HEK293 (cell line): ENCODE measurements around the gene OPTN.

Source experiments
- CTCF ChIA-PET: fragments of 350-600 bp; formaldehyde crosslinking; extraction: SDS; loops from one replicate; lab custom pipeline; 2021; ENCODE audit warnings: antibody characterized with exemption; lab: Yijun Ruan, JAX
- POLR2A ChIA-PET: fragments of 300-600 bp; formaldehyde crosslinking; extraction: SDS; loops from one replicate; lab custom pipeline; 2020; ENCODE audit warnings: antibody characterized with exemption, inconsistent platforms; lab: Yijun Ruan, JAX
- H3K27ac ChIP-seq: fragments of 200-500 bp; sonication (Bioruptor generic); 2 replicates; pipeline ENCODE4 v1.5.1; 2014; ENCODE audit warnings: low read depth, low read length, control low read depth, inconsistent platforms; ENCODE audit errors: extremely low read depth
- H3K36me3 ChIP-seq, 2 experiments: fragments of 200-500 bp in 1 of 2; sonication (Bioruptor generic) in 1 of 2; 1 replicate in 1 of 2; 2 replicates in 1 of 2; pipeline ENCODE4 v1.5.1; 2014 to 2017; ENCODE audit warnings: inconsistent platforms in 2 of 2, low read length in 2 of 2; ENCODE audit not compliant: control insufficient read depth in 2 of 2, insufficient read depth in 1 of 2
- H3K4me1 ChIP-seq: fragments of 200-500 bp; sonication (Bioruptor generic); 2 replicates; pipeline ENCODE4 v1.5.1; 2014; ENCODE audit warnings: mild to moderate bottlenecking, low read length, inconsistent platforms; ENCODE audit not compliant: control insufficient read depth, insufficient read depth
- H3K4me3 ChIP-seq: 2 replicates; pipeline ENCODE4 v1.5.1; 2011; ENCODE audit warnings: low read depth, mild to moderate bottlenecking, control low read depth, low read length, moderate library complexity
- H3K9me3 ChIP-seq: fragments of 200-500 bp; sonication (Bioruptor generic); 2 replicates; pipeline ENCODE4 v1.5.1; 2014; ENCODE audit warnings: low read depth, low read length, inconsistent platforms; ENCODE audit not compliant: control insufficient read depth, insufficient read depth
- BCL11B ChIP-seq: fragments of 450-650 bp; formaldehyde crosslinking; IDR thresholded peaks from 2 replicates; pipeline ENCODE4 v1.5.1; 2016; ENCODE audit warnings: low read depth, missing biosample characterization, missing genetic modification characterization
- GLI4 ChIP-seq: fragments of 450-650 bp; formaldehyde crosslinking; IDR thresholded peaks from 2 replicates; pipeline ENCODE4 v1.5.1; 2016; ENCODE audit warnings: missing biosample characterization, missing genetic modification characterization
- SCRT2 ChIP-seq: fragments of 450-650 bp; formaldehyde crosslinking; IDR thresholded peaks from 2 replicates; pipeline ENCODE4 v1.5.1; 2016; ENCODE audit warnings: missing biosample characterization, missing genetic modification characterization
- SETDB1 ChIP-seq: IDR thresholded peaks from one replicate; pipeline ENCODE4 v1.6.1; 2017; ENCODE audit warnings: mild to moderate bottlenecking, low read length, moderate library complexity, mixed read lengths; ENCODE audit not compliant: insufficient read length
- ZBTB20 ChIP-seq: fragments of 450-650 bp; formaldehyde crosslinking; IDR thresholded peaks from 2 replicates; pipeline ENCODE4 v1.5.1; 2016; ENCODE audit warnings: missing biosample characterization, missing genetic modification characterization
- ZNF132 ChIP-seq: fragments of 450-650 bp; formaldehyde crosslinking; IDR thresholded peaks from 2 replicates; pipeline ENCODE4 v1.5.1; 2017; ENCODE audit warnings: missing biosample characterization, missing genetic modification characterization, borderline replicate concordance
- ZNF175 ChIP-seq: fragments of 450-650 bp; formaldehyde crosslinking; IDR thresholded peaks from 2 replicates; pipeline ENCODE4 v1.5.1; 2016; ENCODE audit warnings: missing biosample characterization, missing genetic modification characterization
- ZNF350 ChIP-seq: fragments of 450-650 bp; formaldehyde crosslinking; IDR thresholded peaks from 2 replicates; pipeline ENCODE4 v1.5.0; 2017; ENCODE audit warnings: missing biosample characterization, mild to moderate bottlenecking, missing genetic modification characterization
- ZNF37A ChIP-seq: fragments of 450-650 bp; IDR thresholded peaks from 2 replicates; pipeline ENCODE4 v1.5.1; 2018; ENCODE audit warnings: missing biosample characterization, missing genetic modification characterization
- ZNF48 ChIP-seq: fragments of 450-650 bp; formaldehyde crosslinking; IDR thresholded peaks from 2 replicates; pipeline ENCODE4 v1.5.1; 2016; ENCODE audit warnings: missing biosample characterization, missing genetic modification characterization
- ZNF544 ChIP-seq: fragments of 450-650 bp; formaldehyde crosslinking; IDR thresholded peaks from 2 replicates; pipeline ENCODE4 v1.5.0; 2017; ENCODE audit warnings: missing biosample characterization, missing genetic modification characterization
- ZNF658 ChIP-seq: fragments of 450-650 bp; formaldehyde crosslinking; IDR thresholded peaks from 2 replicates; pipeline ENCODE4; 2016; ENCODE audit warnings: missing biosample characterization, missing genetic modification characterization
- ZNF677 ChIP-seq: fragments of 450-650 bp; IDR thresholded peaks from 2 replicates; pipeline ENCODE4 v1.5.0; 2018; ENCODE audit warnings: missing biosample characterization, mild to moderate bottlenecking, missing genetic modification characterization, moderate library complexity
- ZNF792 ChIP-seq: fragments of 450-650 bp; formaldehyde crosslinking; IDR thresholded peaks from 2 replicates; pipeline ENCODE4 v1.5.1; 2016; ENCODE audit warnings: missing biosample characterization, missing genetic modification characterization
- ZSCAN30 ChIP-seq: fragments of 450-650 bp; IDR thresholded peaks from 2 replicates; pipeline ENCODE4 v1.5.1; 2018; ENCODE audit warnings: missing biosample characterization, mild to moderate bottlenecking, missing genetic modification characterization, moderate library complexity
- TF ChIP-seq, protein P1 (sequence below): fragments of 450-650 bp; formaldehyde crosslinking; IDR thresholded peaks from 2 replicates; pipeline ENCODE4 v1.5.1; 2016; ENCODE audit warnings: missing biosample characterization, missing genetic modification characterization
- TF ChIP-seq, protein P2 (sequence below): fragments of 450-650 bp; formaldehyde crosslinking; IDR thresholded peaks from 2 replicates; pipeline ENCODE4 v1.5.1; 2016; ENCODE audit warnings: missing biosample characterization, missing genetic modification characterization
- TF ChIP-seq, protein P3 (sequence below): fragments of 450-650 bp; formaldehyde crosslinking; IDR thresholded peaks from 2 replicates; pipeline ENCODE4 v1.5.1; 2016; ENCODE audit warnings: missing biosample characterization, missing genetic modification characterization

OPTN gene

GRCh38 chr10:13068071-13068470 is 31.9 kb upstream of the OPTN start:
- ChIA-PET CTCF (interaction anchor here (0.6 kb wide), 2 partner anchors 167 to 803 kb away, joined by 3 read pairs; no protein-coding TSS in a partner anchor), POLR2A (no interaction called here)
- Histone ChIP-seq H3K36me3 (no peaks in the 10 kb centered on the region), H3K27ac (no peak overlapping the region), H3K4me1 (no peaks in the 10 kb centered on the region), H3K9me3 (no peaks in the 10 kb centered on the region), H3K4me3 (no peak overlapping the region)
- no peak for TF ChIP-seq ZNF677 (tag by site-specific recombination)
- no peak for TF ChIP-seq ZNF175 (tag by site-specific recombination)
- no peak for TF ChIP-seq ZNF132 (tag by site-specific recombination)
- no peak for TF ChIP-seq ZNF658 (tag by site-specific recombination)
- TF ChIP-seq ZSCAN30 (tag by site-specific recombination) = no peak
- TF ChIP-seq ZNF37A = no peak
- TF ChIP-seq, protein P1, sequence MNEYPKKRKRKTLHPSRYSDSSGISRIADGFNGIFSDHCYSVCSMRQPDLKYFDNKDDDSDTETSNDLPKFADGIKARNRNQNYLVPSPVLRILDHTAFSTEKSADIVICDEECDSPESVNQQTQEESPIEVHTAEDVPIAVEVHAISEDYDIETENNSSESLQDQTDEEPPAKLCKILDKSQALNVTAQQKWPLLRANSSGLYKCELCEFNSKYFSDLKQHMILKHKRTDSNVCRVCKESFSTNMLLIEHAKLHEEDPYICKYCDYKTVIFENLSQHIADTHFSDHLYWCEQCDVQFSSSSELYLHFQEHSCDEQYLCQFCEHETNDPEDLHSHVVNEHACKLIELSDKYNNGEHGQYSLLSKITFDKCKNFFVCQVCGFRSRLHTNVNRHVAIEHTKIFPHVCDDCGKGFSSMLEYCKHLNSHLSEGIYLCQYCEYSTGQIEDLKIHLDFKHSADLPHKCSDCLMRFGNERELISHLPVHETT (tag by site-specific recombination) = no peak
- TF ChIP-seq BCL11B (tag by site-specific recombination) = no peak
- no peak for TF ChIP-seq GLI4
- no peak for TF ChIP-seq ZNF48 (tag by site-specific recombination)
- TF ChIP-seq SCRT2 = no peak
- TF ChIP-seq ZNF350 (tag by site-specific recombination) = no peak
- no peak for TF ChIP-seq ZBTB20 (tag by site-specific recombination)
- no peak for TF ChIP-seq SETDB1

DNA sequence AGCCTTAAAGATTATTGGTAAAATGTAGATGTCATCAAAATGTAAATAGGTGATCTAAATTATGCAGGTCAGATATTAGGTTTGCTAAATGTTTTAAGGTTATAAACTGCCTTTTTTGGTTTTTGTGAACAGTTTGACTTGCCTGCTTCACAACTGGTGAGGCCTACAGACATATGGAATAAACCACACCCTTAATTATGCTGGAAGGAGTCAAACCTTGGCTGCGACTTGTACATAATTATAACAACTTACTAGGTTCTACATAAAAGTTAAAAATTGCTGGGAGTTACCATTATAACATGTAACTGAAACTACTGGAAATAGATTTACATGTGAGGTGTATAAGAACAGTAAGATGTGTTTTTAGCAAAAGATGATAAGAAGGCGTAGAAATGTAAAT is 31.5 kb upstream of the OPTN start:
- TF ChIP-seq, protein P2, sequence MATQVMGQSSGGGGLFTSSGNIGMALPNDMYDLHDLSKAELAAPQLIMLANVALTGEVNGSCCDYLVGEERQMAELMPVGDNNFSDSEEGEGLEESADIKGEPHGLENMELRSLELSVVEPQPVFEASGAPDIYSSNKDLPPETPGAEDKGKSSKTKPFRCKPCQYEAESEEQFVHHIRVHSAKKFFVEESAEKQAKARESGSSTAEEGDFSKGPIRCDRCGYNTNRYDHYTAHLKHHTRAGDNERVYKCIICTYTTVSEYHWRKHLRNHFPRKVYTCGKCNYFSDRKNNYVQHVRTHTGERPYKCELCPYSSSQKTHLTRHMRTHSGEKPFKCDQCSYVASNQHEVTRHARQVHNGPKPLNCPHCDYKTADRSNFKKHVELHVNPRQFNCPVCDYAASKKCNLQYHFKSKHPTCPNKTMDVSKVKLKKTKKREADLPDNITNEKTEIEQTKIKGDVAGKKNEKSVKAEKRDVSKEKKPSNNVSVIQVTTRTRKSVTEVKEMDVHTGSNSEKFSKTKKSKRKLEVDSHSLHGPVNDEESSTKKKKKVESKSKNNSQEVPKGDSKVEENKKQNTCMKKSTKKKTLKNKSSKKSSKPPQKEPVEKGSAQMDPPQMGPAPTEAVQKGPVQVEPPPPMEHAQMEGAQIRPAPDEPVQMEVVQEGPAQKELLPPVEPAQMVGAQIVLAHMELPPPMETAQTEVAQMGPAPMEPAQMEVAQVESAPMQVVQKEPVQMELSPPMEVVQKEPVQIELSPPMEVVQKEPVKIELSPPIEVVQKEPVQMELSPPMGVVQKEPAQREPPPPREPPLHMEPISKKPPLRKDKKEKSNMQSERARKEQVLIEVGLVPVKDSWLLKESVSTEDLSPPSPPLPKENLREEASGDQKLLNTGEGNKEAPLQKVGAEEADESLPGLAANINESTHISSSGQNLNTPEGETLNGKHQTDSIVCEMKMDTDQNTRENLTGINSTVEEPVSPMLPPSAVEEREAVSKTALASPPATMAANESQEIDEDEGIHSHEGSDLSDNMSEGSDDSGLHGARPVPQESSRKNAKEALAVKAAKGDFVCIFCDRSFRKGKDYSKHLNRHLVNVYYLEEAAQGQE (tag by site-specific recombination) = no peak
- TF ChIP-seq ZNF544 (tag by site-specific recombination) (no peak), ZNF792 (tag by site-specific recombination) (no peak)
- TF ChIP-seq, protein P3, sequence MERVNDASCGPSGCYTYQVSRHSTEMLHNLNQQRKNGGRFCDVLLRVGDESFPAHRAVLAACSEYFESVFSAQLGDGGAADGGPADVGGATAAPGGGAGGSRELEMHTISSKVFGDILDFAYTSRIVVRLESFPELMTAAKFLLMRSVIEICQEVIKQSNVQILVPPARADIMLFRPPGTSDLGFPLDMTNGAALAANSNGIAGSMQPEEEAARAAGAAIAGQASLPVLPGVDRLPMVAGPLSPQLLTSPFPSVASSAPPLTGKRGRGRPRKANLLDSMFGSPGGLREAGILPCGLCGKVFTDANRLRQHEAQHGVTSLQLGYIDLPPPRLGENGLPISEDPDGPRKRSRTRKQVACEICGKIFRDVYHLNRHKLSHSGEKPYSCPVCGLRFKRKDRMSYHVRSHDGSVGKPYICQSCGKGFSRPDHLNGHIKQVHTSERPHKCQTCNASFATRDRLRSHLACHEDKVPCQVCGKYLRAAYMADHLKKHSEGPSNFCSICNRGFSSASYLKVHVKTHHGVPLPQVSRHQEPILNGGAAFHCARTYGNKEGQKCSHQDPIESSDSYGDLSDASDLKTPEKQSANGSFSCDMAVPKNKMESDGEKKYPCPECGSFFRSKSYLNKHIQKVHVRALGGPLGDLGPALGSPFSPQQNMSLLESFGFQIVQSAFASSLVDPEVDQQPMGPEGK (tag by site-specific recombination) = no peak
- no peaks in the 10 kb centered on the region for H3K9me3 ChIP-seq
- CTCF ChIA-PET = interaction anchor here (0.6 kb wide), 2 partner anchors 167 to 804 kb away, joined by 3 read pairs; no protein-coding TSS in a partner anchor
- H3K27ac ChIP-seq = no peak overlapping the region
- no peak overlapping the region for H3K4me3 ChIP-seq
- no peaks in the 10 kb centered on the region for H3K4me1 ChIP-seq
- POLR2A ChIA-PET = no interaction called here
- H3K36me3 ChIP-seq = no peaks in the 10 kb centered on the region
